Fibroblast of lung (primary cell): ENCODE measurements around the gene C1QTNF7.

Source experiments
- EZH2 ChIP-seq: IDR thresholded peaks from 2 replicates; pipeline ENCODE4 v1.5.1; 2012; ENCODE audit warnings: low read length, control low read depth, mild to moderate bottlenecking; ENCODE audit errors: missing control alignments
- TF ChIP-seq, protein P1 (sequence below), 2 donors: IDR thresholded peaks in 1 of 2; conservative IDR thresholded peaks in 1 of 2; 1 replicate in 1 of 2; 2 replicates in 1 of 2; pipeline ENCODE4 v1.5.1; 2011 to 2012; ENCODE audit warnings: low read length in 2 of 2, control low read depth in 1 of 2, inconsistent platforms in 1 of 2, low read depth in 1 of 2, mild to moderate bottlenecking in 1 of 2

DNA sequence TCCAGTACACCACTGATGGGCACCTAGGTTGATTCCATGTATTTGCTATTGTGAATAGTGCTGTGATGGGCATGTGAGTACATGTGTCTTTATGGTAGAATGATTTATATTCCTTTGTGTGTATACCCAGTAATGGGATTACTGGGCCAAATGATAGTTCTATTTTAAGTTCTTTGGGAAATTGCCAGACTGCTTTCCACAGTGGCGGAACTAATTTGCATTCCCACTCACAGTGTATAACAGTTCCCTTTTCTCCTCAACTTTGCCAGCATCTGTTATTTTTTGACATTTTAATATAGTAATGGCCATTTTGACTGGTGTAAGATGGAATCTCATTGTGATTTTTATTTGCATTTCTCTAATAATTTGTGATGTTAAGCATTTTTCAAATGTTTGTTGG, 67.8 kb downstream of the C1QTNF7 start:
- no peak for TF ChIP-seq EZH2
- TF ChIP-seq, protein P1, sequence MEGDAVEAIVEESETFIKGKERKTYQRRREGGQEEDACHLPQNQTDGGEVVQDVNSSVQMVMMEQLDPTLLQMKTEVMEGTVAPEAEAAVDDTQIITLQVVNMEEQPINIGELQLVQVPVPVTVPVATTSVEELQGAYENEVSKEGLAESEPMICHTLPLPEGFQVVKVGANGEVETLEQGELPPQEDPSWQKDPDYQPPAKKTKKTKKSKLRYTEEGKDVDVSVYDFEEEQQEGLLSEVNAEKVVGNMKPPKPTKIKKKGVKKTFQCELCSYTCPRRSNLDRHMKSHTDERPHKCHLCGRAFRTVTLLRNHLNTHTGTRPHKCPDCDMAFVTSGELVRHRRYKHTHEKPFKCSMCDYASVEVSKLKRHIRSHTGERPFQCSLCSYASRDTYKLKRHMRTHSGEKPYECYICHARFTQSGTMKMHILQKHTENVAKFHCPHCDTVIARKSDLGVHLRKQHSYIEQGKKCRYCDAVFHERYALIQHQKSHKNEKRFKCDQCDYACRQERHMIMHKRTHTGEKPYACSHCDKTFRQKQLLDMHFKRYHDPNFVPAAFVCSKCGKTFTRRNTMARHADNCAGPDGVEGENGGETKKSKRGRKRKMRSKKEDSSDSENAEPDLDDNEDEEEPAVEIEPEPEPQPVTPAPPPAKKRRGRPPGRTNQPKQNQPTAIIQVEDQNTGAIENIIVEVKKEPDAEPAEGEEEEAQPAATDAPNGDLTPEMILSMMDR (conservative IDR thresholded peaks at IDR 0.05 in 1 of 2, IDR thresholded peaks at IDR 0.05 in 1 of 2; ENCODE audit: low read depth in 1 of 2, low read length in 2 of 2), result no peak
